IMR-90 (cell line): ENCODE data around the gene ERVFRD-1. TPM values are rescaled to one million over a fixed set of nuclear protein-coding genes. Genes with fewer than 3 reads are reported as not detected.

Experiments
- ATAC-seq: fragments of 200-7000 bp; cut with Tn5 transposase; 2 replicates; pipeline ENCODE4 v1.9.1; 2020; ENCODE audit warnings: low read depth, mild to moderate bottlenecking, moderate library complexity
- BruUV-seq: library from RNA; stranded (reverse); fragments of 400-500 nt; replicated peaks from 2 replicates; lab custom pipeline; 2021; lab: Mats Ljungman, UMichigan
- CTCF ChIA-PET: fragments of 300-600 bp; formaldehyde crosslinking; extraction: SDS; loops from one replicate; lab custom pipeline; 2021; ENCODE audit warnings: antibody characterized with exemption; lab: Yijun Ruan, JAX
- POLR2A ChIA-PET: fragments of 300-600 bp; sonication (Branson Sonifier 250); formaldehyde crosslinking; loops from one replicate; lab custom pipeline; 2022; ENCODE audit warnings: antibody characterized with exemption; ENCODE audit not compliant: unreplicated experiment; lab: Charles Lee
- DNase-seq: peaks from one replicate; pipeline ENCODE4 v3.0.0; 2013
- H2AFZ ChIP-seq: replicated peaks from 2 replicates; pipeline ENCODE3; 2013; ENCODE audit warnings: low read length, mild to moderate bottlenecking; ENCODE audit not compliant: poor library complexity
- H2AK5ac ChIP-seq: 2 replicates; pipeline ENCODE4 v1.6.1; 2013; ENCODE audit warnings: low read depth, low read length, inconsistent platforms
- H2AK9ac ChIP-seq: replicated peaks from 2 replicates; pipeline ENCODE3; 2013; ENCODE audit warnings: mild to moderate bottlenecking, low read depth, low read length, moderate library complexity; ENCODE audit not compliant: poor library complexity
- H2BK120ac ChIP-seq: 2 replicates; pipeline ENCODE4 v1.6.1; 2013; ENCODE audit warnings: low read depth, low read length, inconsistent platforms
- H2BK15ac ChIP-seq: 3 replicates; pipeline ENCODE4 v1.6.1; 2013; ENCODE audit warnings: low read depth, low read length, inconsistent platforms
- H2BK20ac ChIP-seq: 2 replicates; pipeline ENCODE4 v1.6.1; 2013; ENCODE audit warnings: low read depth, mild to moderate bottlenecking, inconsistent platforms, low read length, moderate library complexity
- H2BK5ac ChIP-seq: 2 replicates; pipeline ENCODE4 v1.6.1; 2013; ENCODE audit warnings: mild to moderate bottlenecking, low read depth, low read length, inconsistent platforms; ENCODE audit not compliant: poor library complexity, severe bottlenecking
- H3K14ac ChIP-seq: replicated peaks from 2 replicates; pipeline ENCODE4 v1.6.1; 2013; ENCODE audit warnings: low read depth, low read length, inconsistent platforms
- H3K18ac ChIP-seq: 2 replicates; pipeline ENCODE4 v1.6.1; 2013; ENCODE audit warnings: low read depth, low read length, control low read depth
- H3K23ac ChIP-seq: 2 replicates; pipeline ENCODE4 v1.6.1; 2013; ENCODE audit warnings: low read depth, low read length, inconsistent platforms
- H3K27ac ChIP-seq: 2 replicates; pipeline ENCODE4 v1.5.1; 2013; ENCODE audit warnings: mild to moderate bottlenecking, control low read depth, low read length; ENCODE audit not compliant: insufficient read depth
- H3K27me3 ChIP-seq: 2 replicates; pipeline ENCODE4 v1.6.1; 2013; ENCODE audit warnings: low read length; ENCODE audit not compliant: control insufficient read depth, insufficient read depth
- H3K36me3 ChIP-seq: 2 replicates; pipeline ENCODE4 v1.6.1; 2013; ENCODE audit warnings: low read length, mixed read lengths; ENCODE audit not compliant: control insufficient read depth, insufficient read depth
- H3K4ac ChIP-seq: 2 replicates; pipeline ENCODE4 v1.6.1; 2013; ENCODE audit warnings: low read depth, low read length, inconsistent platforms
- H3K4me1 ChIP-seq: 2 replicates; pipeline ENCODE4 v1.6.1; 2013; ENCODE audit warnings: low read length, mixed read lengths; ENCODE audit not compliant: control insufficient read depth, insufficient read depth
- H3K4me2 ChIP-seq: 2 replicates; pipeline ENCODE4 v1.6.1; 2013; ENCODE audit warnings: low read depth, mild to moderate bottlenecking, control low read depth, low read length, moderate library complexity
- H3K4me3 ChIP-seq: 2 replicates; pipeline ENCODE4 v1.5.1; 2013; ENCODE audit warnings: low read depth, mild to moderate bottlenecking, control low read depth, low read length, moderate library complexity; ENCODE audit not compliant: insufficient read depth
- H3K56ac ChIP-seq: 2 replicates; pipeline ENCODE4 v1.6.1; 2013; ENCODE audit warnings: low read length, inconsistent platforms; ENCODE audit not compliant: insufficient read depth; ENCODE audit errors: extremely low read depth
- H3K79me1 ChIP-seq, 2 experiments: 2 replicates each; pipeline ENCODE4 v1.6.1; 2013; ENCODE audit warnings: low read length in 2 of 2, inconsistent platforms in 1 of 2, low read depth in 1 of 2
- H3K9ac ChIP-seq: 2 replicates; pipeline ENCODE4 v1.6.1; 2013; ENCODE audit warnings: low read depth, low read length, control low read depth
- H3K9me1 ChIP-seq: 2 replicates; pipeline ENCODE4 v1.6.1; 2013; ENCODE audit warnings: low read length, inconsistent platforms; ENCODE audit not compliant: insufficient read depth
- H3K9me3 ChIP-seq: 2 replicates; pipeline ENCODE4 v1.6.1; 2013; ENCODE audit warnings: low read length; ENCODE audit not compliant: control insufficient read depth, insufficient read depth
- H4K20me1 ChIP-seq: 2 replicates; pipeline ENCODE4 v1.6.1; 2013; ENCODE audit warnings: low read length, inconsistent platforms; ENCODE audit not compliant: insufficient read depth
- H4K5ac ChIP-seq: 2 replicates; pipeline ENCODE4 v1.6.1; 2013; ENCODE audit warnings: mild to moderate bottlenecking, low read depth, low read length, control low read depth
- H4K8ac ChIP-seq, 2 experiments: 2 replicates each; pipeline ENCODE4 v1.6.1; 2013; ENCODE audit warnings: low read depth in 2 of 2, low read length in 2 of 2, control low read depth in 1 of 2, inconsistent platforms in 1 of 2
- H4K91ac ChIP-seq: 2 replicates; pipeline ENCODE4 v1.6.1; 2013; ENCODE audit warnings: low read depth, low read length, inconsistent platforms; ENCODE audit not compliant: insufficient read depth
- BHLHE40 ChIP-seq: fragments of 150-350 bp; IDR thresholded peaks from 2 replicates; pipeline ENCODE4 v1.6.1; 2016; ENCODE audit warnings: mild to moderate bottlenecking, low read depth, low read length
- CEBPB ChIP-seq: IDR thresholded peaks from 2 replicates; pipeline ENCODE4 v1.6.1; 2012; ENCODE audit warnings: low read depth, low read length, improper control_type of control experiment
- CHD1 ChIP-seq: IDR thresholded peaks from 2 replicates; pipeline ENCODE4 v1.6.1; 2012; ENCODE audit warnings: low read depth, low read length, improper control_type of control experiment
- MAZ ChIP-seq: IDR thresholded peaks from 2 replicates; pipeline ENCODE4 v1.6.1; 2012; ENCODE audit warnings: low read depth, mild to moderate bottlenecking, low read length, improper control_type of control experiment, moderate library complexity, borderline replicate concordance
- NFE2L2 ChIP-seq: fragments of 150-350 bp; IDR thresholded peaks from 2 replicates; pipeline ENCODE4 v1.6.1; 2016; ENCODE audit warnings: low read depth, mild to moderate bottlenecking, low read length
- RAD21 ChIP-seq: IDR thresholded peaks from 2 replicates; pipeline ENCODE4 v1.6.1; 2012; ENCODE audit warnings: low read length, improper control_type of control experiment
- WGBS, 2 experiments: methylation state at CpG; one replicate each; pipeline versions ENCODE4 v1.1.5 to v1.1.7; 2013; ENCODE audit warnings: missing lambda C conversion rate in 2 of 2; ENCODE audit not compliant: insufficient read length in 1 of 2; ENCODE audit errors: extremely low coverage in 2 of 2; 5-methylcytosine and 5-hydroxymethylcytosine counted together
- dilution Hi-C: fragments of 300-500 bp; cut with HindIII; formaldehyde crosslinking; loops from one replicate; pipeline ENCODE4 v1.14.3; 2018; ENCODE audit warnings: low sequenced_read_pairs; ENCODE audit not compliant: unreplicated experiment
- in situ Hi-C: fragments of 300-500 bp; cut with MboI; formaldehyde crosslinking; loops from 3 replicates; pipeline ENCODE4 v1.14.3; 2019; ENCODE audit warnings: low sequenced_read_pairs, inconsistent platforms, mixed read lengths
- intact Hi-C: fragments of 100-400 bp; cut with micrococcal nuclease; formaldehyde crosslinking; loops from 2 replicates; pipeline ENCODE4 v1.10.0; 2022
- polyA plus RNA-seq, 3 experiments: library from polyadenylated mRNA; depleted of rRNA; stranded (reverse); fragments of >200 nt; gene quantifications; 2 replicates each; pipeline ENCODE4 v1.2.3, GENCODE V29; 2012; ENCODE audit warnings: low replicate concordance in 1 of 3
- total RNA-seq: library from RNA; depleted of rRNA; stranded (reverse); fragments of >200 nt; gene quantifications from 2 replicates; pipeline ENCODE4 v1.2.3, GENCODE V29; 2012

Gene ERVFRD-1
- total and polyA plus RNA-seq, 2 of the 4 experiments (the other 2 are of a cell fraction) = not detected

DNA sequence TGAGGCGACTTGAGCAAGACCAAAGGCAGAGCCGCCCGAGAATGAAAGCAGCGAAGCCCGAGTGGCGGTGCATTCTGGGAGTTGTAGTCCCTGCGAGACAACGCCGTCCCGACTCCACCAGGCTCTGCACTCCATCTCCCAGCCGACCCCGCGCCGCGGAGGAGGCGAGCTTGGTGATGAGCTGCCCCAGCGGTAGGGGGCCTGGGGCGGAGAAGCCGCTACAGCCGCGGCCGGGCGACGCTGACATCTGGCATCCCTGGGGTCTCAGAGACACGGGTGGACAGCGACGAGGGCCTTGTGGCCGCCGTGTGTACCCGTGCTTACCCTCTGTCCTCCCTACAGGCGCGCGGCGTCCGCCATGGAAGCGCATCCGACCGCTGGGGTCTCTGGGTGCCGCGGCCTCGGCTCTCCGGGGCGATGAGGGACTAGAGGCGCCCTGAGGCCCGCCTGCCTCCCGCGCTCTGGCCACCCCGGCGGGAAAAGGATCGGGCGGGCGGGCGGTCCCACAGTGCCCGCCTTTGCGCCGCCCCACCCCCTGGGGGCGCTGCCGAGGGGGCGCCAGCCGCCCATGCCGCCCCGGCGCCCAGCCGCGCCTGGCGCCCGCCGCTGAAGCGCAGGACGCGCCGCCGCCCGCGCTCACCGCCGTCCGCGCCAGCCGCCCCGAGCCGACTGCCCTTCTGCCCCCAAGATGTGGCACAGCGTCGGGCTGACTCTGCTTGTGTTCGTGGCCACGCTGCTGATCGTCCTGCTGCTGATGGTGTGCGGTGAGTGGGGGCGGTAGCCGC, 17.7 kb downstream of the ERVFRD-1 start, which contains the start of gene SMIM13 (continued):
- TF ChIP-seq CHD1 (no peak), CEBPB (peak; percentile 90), BHLHE40 (peak; percentile 16; the same call in 1 of the 2 replicates)

DNA sequence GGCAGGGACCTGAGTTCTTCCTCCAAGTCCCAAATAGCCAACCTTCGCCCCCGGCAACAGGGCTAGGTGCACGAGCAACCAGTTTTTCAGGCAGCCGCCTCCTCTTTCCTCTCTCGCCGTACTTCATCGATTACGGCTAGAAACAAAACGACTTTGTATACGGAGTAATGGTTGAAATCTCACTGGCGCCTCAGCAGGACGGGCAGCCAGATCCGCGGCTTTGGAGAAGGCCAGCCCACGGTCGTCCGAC, 18.2 kb downstream of the ERVFRD-1 start:
- Histone ChIP-seq H3K36me3 (no peaks in the 10 kb centered on the region), H2BK5ac (peak overlapping the region; percentile 63), H3K79me1 (peaks cover 11 to 28% of the 10 kb centered on the region in 2 experiments; a peak in 3 of 4 replicates), H4K20me1 (peaks cover 13% of the 10 kb centered on the region; the same call in 1 of the 2 replicates), H3K56ac (peak overlapping the region; percentile 48), H4K8ac (peak overlapping the region; percentile 75 to 88), H3K4me1 (peaks cover 3% of the 10 kb centered on the region; the same call in 1 of the 2 replicates), H3K4ac (peak overlapping the region; percentile 85), H3K27ac (peak overlapping the region; percentile 74), H4K91ac (peak overlapping the region; percentile 70; the same call in 1 of the 2 replicates), H3K9me3 (no peaks in the 10 kb centered on the region), H2BK15ac (no peak overlapping the region; the same call in 2 of the 3 replicates), H3K9ac (peak overlapping the region; percentile 76), H2AFZ (peak overlapping the region; percentile 96), H2AK9ac (peak overlapping the region; percentile 0), H2BK20ac (no peak overlapping the region; the same call in 1 of the 2 replicates), H3K4me3 (peak overlapping the region; percentile 70), H2AK5ac (no peak overlapping the region), H2BK120ac (peak overlapping the region; percentile 78), H3K9me1 (no peaks in the 10 kb centered on the region), H3K18ac (peak overlapping the region; percentile 58), H3K23ac (peak overlapping the region; percentile 69), H3K14ac (peak overlapping the region; percentile 76), H3K27me3 (no peaks in the 10 kb centered on the region), H4K5ac (peak overlapping the region; percentile 32), H3K4me2 (peak overlapping the region; percentile 91)
- DNase-seq (no peak), ATAC-seq (peak; percentile 1; the same call in 1 of the 2 replicates)
- in situ Hi-C loops = no loop called here
- TF ChIP-seq MAZ (no peak), NFE2L2 (no peak), RAD21 (peak; percentile 24)
- intact Hi-C loops = loop anchor here (5.0 kb wide), 1 partner anchor 44 kb away; no protein-coding TSS in a partner anchor
- WGBS, 2 experiments = no CpG with 5 or more reads among the region's 17 CpGs
- CTCF ChIA-PET = interaction anchor here (0.9 to 1.0 kb wide), 2 partner anchors 50 to 402 kb away, joined by 3 read pairs; no protein-coding TSS in a partner anchor
- BruUV-seq = no TSS peak
- POLR2A ChIA-PET = no interaction called here
- dilution Hi-C loops = no loop called here
